LHCN-M2 (cell line): ENCODE measurements around the gene NELL1. TPM values are rescaled to one million over a fixed set of nuclear protein-coding genes. Genes with fewer than 3 reads are reported as not detected.
A peak's percentile ranks its signal among the peaks of the same experiment; 100 is the strongest.

Experiments used
- DNase-seq: peaks from one replicate; pipeline ENCODE4 v3.0.0-alpha.2; 2012; ENCODE audit warnings: low read depth
- polyA plus RNA-seq: library from polyadenylated mRNA; unstranded; fragments of >200 nt; gene quantifications from one replicate; pipeline ENCODE4 v1.2.1, GENCODE V29; 2012; ENCODE audit warnings: missing spikeins
- total RNA-seq: library from RNA; depleted of rRNA; stranded (reverse); fragments of >200 nt; gene quantifications from 2 replicates; pipeline ENCODE4 v1.2.3, GENCODE V29; 2014; rRNA removed

NELL1 gene
- not detected in 2 replicates for total RNA-seq
- not detected for polyA plus RNA-seq

GRCh38 chr11:20668844-20669819 is at the start of gene NELL1:
Gene NELL1, plus strand, starts transcription at chr11:20669586.
- no peak for DNase-seq

- DNase-seq, result no peak
Measured at GRCh38 chr11:20620988-20621387, 48.4 kb upstream of the NELL1 start.

- no peak for DNase-seq
Measured at GRCh38 chr11:20621679-20622078, 47.7 kb upstream of the NELL1 start.

GRCh38 chr11:20623252-20623651 is 46.1 kb upstream of the NELL1 start:
- DNase-seq, result no peak

GRCh38 chr11:20626279-20626678 is 43.1 kb upstream of the NELL1 start:
- no peak for DNase-seq

- no peak for DNase-seq
Measured at GRCh38 chr11:20627026-20627425, 42.4 kb upstream of the NELL1 start.

GRCh38 chr11:20627701-20628100 is 41.7 kb upstream of the NELL1 start:
- no peak for DNase-seq

GRCh38 chr11:20631519-20632168 is 37.7 kb upstream of the NELL1 start:
- no peak for DNase-seq

GRCh38 chr11:20632169-20632532 is 37.2 kb upstream of the NELL1 start:
- no peak for DNase-seq

GRCh38 chr11:20634044-20634443 is 35.3 kb upstream of the NELL1 start:
- DNase-seq, result no peak

- DNase-seq, result no peak
Measured at GRCh38 chr11:20634781-20635180, 34.6 kb upstream of the NELL1 start.

- no peak for DNase-seq
Measured at GRCh38 chr11:20638074-20638473, 31.3 kb upstream of the NELL1 start.

- no peak for DNase-seq
Measured at GRCh38 chr11:20639688-20640087, 29.7 kb upstream of the NELL1 start.

- no peak for DNase-seq
Measured at GRCh38 chr11:20640401-20640800, 29.0 kb upstream of the NELL1 start.

GRCh38 chr11:20644360-20644759 is 25.0 kb upstream of the NELL1 start:
- DNase-seq, result no peak

- peak; percentile 29 for DNase-seq
Measured at GRCh38 chr11:20647976-20648565, 21.3 kb upstream of the NELL1 start.

GRCh38 chr11:20652150-20652806 is 17.1 kb upstream of the NELL1 start:
- no peak for DNase-seq

GRCh38 chr11:20654038-20654437 is 15.3 kb upstream of the NELL1 start:
- no peak for DNase-seq

- DNase-seq, result no peak
Measured at GRCh38 chr11:20656901-20657300, 12.5 kb upstream of the NELL1 start.

GRCh38 chr11:20658135-20658534 is 11.3 kb upstream of the NELL1 start:
- no peak for DNase-seq

GRCh38 chr11:20661445-20661844 is 7.9 kb upstream of the NELL1 start:
- no peak for DNase-seq

GRCh38 chr11:20661850-20662249 is 7.5 kb upstream of the NELL1 start:
- no peak for DNase-seq
